Stomach (tissue), 4 donors: ENCODE measurements around the gene ADAMTS6.

Experiments
- POLR2A ChIP-seq, 4 donors: fragments of 450-650 bp; IDR thresholded peaks; one replicate each; pipeline ENCODE4 v1.6.1; 2016; ENCODE audit warnings: antibody characterized with exemption in 4 of 4, control low read depth in 2 of 4, mild to moderate bottlenecking in 1 of 4, moderate library complexity in 1 of 4
- POLR2AphosphoS5 ChIP-seq, 3 donors: sonication (generic); formaldehyde crosslinking; IDR thresholded peaks; one replicate each; pipeline ENCODE4 v1.6.1; 2016; ENCODE audit warnings: antibody characterized with exemption in 3 of 3
- TF ChIP-seq, protein P1 (sequence below), 7 experiments: fragments of 450-650 bp in 4 of 7; fragments of 200-600 bp in 3 of 7; sonication (generic) in 3 of 7; IDR thresholded peaks; one replicate each; pipeline ENCODE4 v1.5.1; 2016 to 2019; ENCODE audit warnings: antibody characterized with exemption in 7 of 7, control low read depth in 2 of 7, mild to moderate bottlenecking in 1 of 7

DNA sequence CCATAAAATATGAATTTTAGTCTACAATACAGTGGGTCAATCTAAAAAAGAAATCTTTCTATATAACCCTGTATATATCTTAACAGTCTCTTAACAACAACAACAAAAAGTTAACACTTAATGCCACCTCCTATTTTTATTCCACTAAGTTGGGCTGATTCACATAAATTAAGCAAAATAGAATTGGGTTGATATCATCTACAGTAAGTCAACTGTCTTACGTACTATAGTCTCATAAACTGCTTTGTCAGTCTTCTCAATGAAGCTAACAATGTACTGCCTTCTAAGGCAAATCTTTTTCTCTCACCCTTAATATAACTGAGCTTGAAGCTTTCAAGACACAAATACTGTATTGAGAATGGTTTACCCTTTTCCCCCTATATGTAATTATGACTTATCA, 185.7 kb downstream of the ADAMTS6 start:
- TF ChIP-seq, protein P1, sequence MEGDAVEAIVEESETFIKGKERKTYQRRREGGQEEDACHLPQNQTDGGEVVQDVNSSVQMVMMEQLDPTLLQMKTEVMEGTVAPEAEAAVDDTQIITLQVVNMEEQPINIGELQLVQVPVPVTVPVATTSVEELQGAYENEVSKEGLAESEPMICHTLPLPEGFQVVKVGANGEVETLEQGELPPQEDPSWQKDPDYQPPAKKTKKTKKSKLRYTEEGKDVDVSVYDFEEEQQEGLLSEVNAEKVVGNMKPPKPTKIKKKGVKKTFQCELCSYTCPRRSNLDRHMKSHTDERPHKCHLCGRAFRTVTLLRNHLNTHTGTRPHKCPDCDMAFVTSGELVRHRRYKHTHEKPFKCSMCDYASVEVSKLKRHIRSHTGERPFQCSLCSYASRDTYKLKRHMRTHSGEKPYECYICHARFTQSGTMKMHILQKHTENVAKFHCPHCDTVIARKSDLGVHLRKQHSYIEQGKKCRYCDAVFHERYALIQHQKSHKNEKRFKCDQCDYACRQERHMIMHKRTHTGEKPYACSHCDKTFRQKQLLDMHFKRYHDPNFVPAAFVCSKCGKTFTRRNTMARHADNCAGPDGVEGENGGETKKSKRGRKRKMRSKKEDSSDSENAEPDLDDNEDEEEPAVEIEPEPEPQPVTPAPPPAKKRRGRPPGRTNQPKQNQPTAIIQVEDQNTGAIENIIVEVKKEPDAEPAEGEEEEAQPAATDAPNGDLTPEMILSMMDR (IDR thresholded peaks at IDR 0.05): no peak
- no peak for TF ChIP-seq POLR2AphosphoS5 (IDR thresholded peaks at IDR 0.05)
- TF ChIP-seq POLR2A (IDR thresholded peaks at IDR 0.05): no peak
